Measurements from ENCODE around the gene ZNF879.

DNA sequence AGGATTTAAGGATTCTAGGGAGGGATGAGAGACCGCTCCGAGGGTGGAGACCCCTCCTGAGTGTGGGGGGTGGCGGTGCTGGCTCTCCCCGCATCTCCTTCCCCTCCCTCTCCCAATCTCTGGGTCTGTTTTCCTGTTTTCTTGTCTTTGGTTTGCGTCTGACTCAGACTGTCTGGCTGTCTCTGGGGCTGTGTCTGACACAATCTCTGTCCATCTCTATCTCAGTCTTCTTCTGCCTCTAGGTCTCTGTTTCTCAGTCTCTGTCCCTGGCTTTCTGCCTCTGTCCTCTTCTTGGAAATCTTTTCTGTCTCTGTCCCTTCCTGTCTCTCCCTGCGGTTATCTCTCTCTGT is 28.3 kb upstream of the ZNF879 start:
- TF ChIP-seq, protein P1, sequence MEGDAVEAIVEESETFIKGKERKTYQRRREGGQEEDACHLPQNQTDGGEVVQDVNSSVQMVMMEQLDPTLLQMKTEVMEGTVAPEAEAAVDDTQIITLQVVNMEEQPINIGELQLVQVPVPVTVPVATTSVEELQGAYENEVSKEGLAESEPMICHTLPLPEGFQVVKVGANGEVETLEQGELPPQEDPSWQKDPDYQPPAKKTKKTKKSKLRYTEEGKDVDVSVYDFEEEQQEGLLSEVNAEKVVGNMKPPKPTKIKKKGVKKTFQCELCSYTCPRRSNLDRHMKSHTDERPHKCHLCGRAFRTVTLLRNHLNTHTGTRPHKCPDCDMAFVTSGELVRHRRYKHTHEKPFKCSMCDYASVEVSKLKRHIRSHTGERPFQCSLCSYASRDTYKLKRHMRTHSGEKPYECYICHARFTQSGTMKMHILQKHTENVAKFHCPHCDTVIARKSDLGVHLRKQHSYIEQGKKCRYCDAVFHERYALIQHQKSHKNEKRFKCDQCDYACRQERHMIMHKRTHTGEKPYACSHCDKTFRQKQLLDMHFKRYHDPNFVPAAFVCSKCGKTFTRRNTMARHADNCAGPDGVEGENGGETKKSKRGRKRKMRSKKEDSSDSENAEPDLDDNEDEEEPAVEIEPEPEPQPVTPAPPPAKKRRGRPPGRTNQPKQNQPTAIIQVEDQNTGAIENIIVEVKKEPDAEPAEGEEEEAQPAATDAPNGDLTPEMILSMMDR (IDR thresholded peaks at IDR 0.05; ENCODE audit: low read length) = no peak
- TF ChIP-seq EZH2 (IDR thresholded peaks at IDR 0.05; ENCODE audit: borderline replicate concordance, low read length) = no peak
